OCI-LY7 (cell line): ENCODE data around the gene NFATC1. TPM values are rescaled to one million over a fixed set of nuclear protein-coding genes. Genes with fewer than 3 reads are reported as not detected.

Experiments
- BruUV-seq: library from RNA; stranded (reverse); fragments of 400-500 nt; replicated peaks from 2 replicates; lab custom pipeline; 2021; lab: Mats Ljungman, UMichigan
- CTCF ChIA-PET: fragments of 300-600 bp; sonication (Branson Sonifier 250); formaldehyde crosslinking; loops from one replicate; lab custom pipeline; 2022; ENCODE audit warnings: antibody characterized with exemption; ENCODE audit not compliant: unreplicated experiment; lab: Charles Lee
- POLR2A ChIA-PET: fragments of 300-600 bp; sonication (Branson Sonifier 250); formaldehyde crosslinking; loops from one replicate; lab custom pipeline; 2022; ENCODE audit warnings: antibody characterized with exemption; lab: Charles Lee
- DNase-seq: peaks from one replicate; pipeline ENCODE4 v3.0.0-alpha.2; 2015; ENCODE audit warnings: low spot score
- H2AFZ ChIP-seq: fragments of 200-600 bp; sonication (generic), shearing (Covaris generic); 2 replicates; pipeline ENCODE4 v1.6.1; 2014; ENCODE audit warnings: mild to moderate bottlenecking, antibody characterized with exemption, low read length, moderate library complexity
- H3K27ac ChIP-seq: fragments of 200-600 bp; sonication (generic); 2 replicates; pipeline ENCODE4 v1.5.1; 2014; ENCODE audit warnings: mixed run types, low read depth, mild to moderate bottlenecking, moderate library complexity, low read length, inconsistent platforms; ENCODE audit not compliant: poor library complexity, severe bottlenecking
- H3K36me3 ChIP-seq: fragments of 200-600 bp; sonication (generic); 2 replicates; pipeline ENCODE4 v1.6.1; 2014; ENCODE audit warnings: mild to moderate bottlenecking, antibody characterized with exemption, low read length, moderate library complexity, mixed read lengths; ENCODE audit not compliant: insufficient read depth
- H3K4me1 ChIP-seq: fragments of 200-600 bp; sonication (generic); 2 replicates; pipeline ENCODE4 v1.5.1; 2014; ENCODE audit warnings: mild to moderate bottlenecking, low read length; ENCODE audit not compliant: insufficient read depth, poor library complexity, severe bottlenecking
- H3K4me2 ChIP-seq: fragments of 200-600 bp; sonication (generic); 2 replicates; pipeline ENCODE4 v1.6.1; 2014; ENCODE audit warnings: mild to moderate bottlenecking, low read length
- H3K4me3 ChIP-seq: fragments of 200-600 bp; sonication (generic); 2 replicates; pipeline ENCODE4 v1.5.1; 2014; ENCODE audit warnings: mild to moderate bottlenecking, low read depth, low read length; ENCODE audit not compliant: poor library complexity, severe bottlenecking
- H3K79me2 ChIP-seq: fragments of 200-600 bp; sonication (generic); 2 replicates; pipeline ENCODE4 v1.6.1; 2016; ENCODE audit warnings: low read depth, mild to moderate bottlenecking, low read length, moderate library complexity, mixed read lengths; ENCODE audit not compliant: insufficient read depth
- H3K9me2 ChIP-seq: fragments of 200-600 bp; sonication (generic); 2 replicates; pipeline ENCODE4 v1.6.1; 2016; ENCODE audit warnings: mild to moderate bottlenecking, low read length, mixed read lengths; ENCODE audit not compliant: insufficient read depth
- H3K9me3 ChIP-seq: fragments of 200-600 bp; sonication (generic); 2 replicates; pipeline ENCODE4 v1.6.1; 2014; ENCODE audit warnings: mild to moderate bottlenecking, mixed run types, low read length, mixed read lengths
- H4K20me1 ChIP-seq: fragments of 200-600 bp; sonication (generic); 2 replicates; pipeline ENCODE4 v1.6.1; 2014; ENCODE audit warnings: mild to moderate bottlenecking, antibody characterized with exemption, low read length, moderate library complexity, mixed read lengths; ENCODE audit not compliant: insufficient read depth
- EZH2phosphoT487 ChIP-seq: fragments of 200-600 bp; sonication (generic); IDR thresholded peaks from 2 replicates; pipeline ENCODE4 v1.6.1; 2018; ENCODE audit warnings: low read depth, borderline replicate concordance, mild to moderate bottlenecking, mixed run types, antibody characterized with exemption, low read length, moderate library complexity, mixed read lengths
- intact Hi-C: fragments of 100-400 bp; cut with micrococcal nuclease; formaldehyde crosslinking; loops from one replicate; pipeline ENCODE4 v1.10.0; 2022; ENCODE audit not compliant: unreplicated experiment
- total RNA-seq, 2 experiments: library from RNA; depleted of rRNA in 1 of 2; stranded (reverse); fragments of >200 nt in 1 of 2; shearing (Covaris generic) in 1 of 2; gene quantifications; 2 replicates each; pipeline ENCODE4 v1.2.3, GENCODE V29; 2014 to 2022
- TF ChIP-seq, protein P1 (sequence below): fragments of 200-600 bp; sonication (generic); conservative IDR thresholded peaks from 2 replicates; pipeline ENCODE4 v1.5.1; 2014; ENCODE audit warnings: mild to moderate bottlenecking, antibody characterized with exemption, low read length, moderate library complexity, mixed read lengths

The NFATC1 gene
- total RNA-seq, 2 experiments from 2014 or later: 23.6 to 50.4 TPM

GRCh38 chr18:79501006-79501405 is 105.3 kb downstream of the NFATC1 start:
- Histone ChIP-seq H4K20me1 (no peaks in the 10 kb centered on the region), H3K4me3 (no peak overlapping the region), H3K9me2 (no peaks in the 10 kb centered on the region), H3K27ac (no peak overlapping the region), H3K4me1 (no peaks in the 10 kb centered on the region), H3K9me3 (peaks cover 19% of the 10 kb centered on the region; the same call in 1 of the 2 replicates), H2AFZ (no peak overlapping the region), H3K4me2 (no peak overlapping the region), H3K79me2 (no peaks in the 10 kb centered on the region), H3K36me3 (peaks cover 41% of the 10 kb centered on the region)
- ChIA-PET CTCF (no interaction called here), POLR2A (no interaction called here)
- no peak for DNase-seq
- intact Hi-C loops: no loop called here
- no TSS peak for BruUV-seq
- no peak for TF ChIP-seq EZH2phosphoT487
- TF ChIP-seq, protein P1, sequence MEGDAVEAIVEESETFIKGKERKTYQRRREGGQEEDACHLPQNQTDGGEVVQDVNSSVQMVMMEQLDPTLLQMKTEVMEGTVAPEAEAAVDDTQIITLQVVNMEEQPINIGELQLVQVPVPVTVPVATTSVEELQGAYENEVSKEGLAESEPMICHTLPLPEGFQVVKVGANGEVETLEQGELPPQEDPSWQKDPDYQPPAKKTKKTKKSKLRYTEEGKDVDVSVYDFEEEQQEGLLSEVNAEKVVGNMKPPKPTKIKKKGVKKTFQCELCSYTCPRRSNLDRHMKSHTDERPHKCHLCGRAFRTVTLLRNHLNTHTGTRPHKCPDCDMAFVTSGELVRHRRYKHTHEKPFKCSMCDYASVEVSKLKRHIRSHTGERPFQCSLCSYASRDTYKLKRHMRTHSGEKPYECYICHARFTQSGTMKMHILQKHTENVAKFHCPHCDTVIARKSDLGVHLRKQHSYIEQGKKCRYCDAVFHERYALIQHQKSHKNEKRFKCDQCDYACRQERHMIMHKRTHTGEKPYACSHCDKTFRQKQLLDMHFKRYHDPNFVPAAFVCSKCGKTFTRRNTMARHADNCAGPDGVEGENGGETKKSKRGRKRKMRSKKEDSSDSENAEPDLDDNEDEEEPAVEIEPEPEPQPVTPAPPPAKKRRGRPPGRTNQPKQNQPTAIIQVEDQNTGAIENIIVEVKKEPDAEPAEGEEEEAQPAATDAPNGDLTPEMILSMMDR: no peak

- Histone ChIP-seq H3K9me3 (peaks cover 19% of the 10 kb centered on the region; the same call in 1 of the 2 replicates), H2AFZ (no peak overlapping the region), H3K79me2 (no peaks in the 10 kb centered on the region), H3K4me2 (no peak overlapping the region), H3K36me3 (peaks cover 23% of the 10 kb centered on the region), H3K4me3 (no peak overlapping the region), H3K27ac (no peak overlapping the region), H3K4me1 (no peaks in the 10 kb centered on the region), H4K20me1 (no peaks in the 10 kb centered on the region), H3K9me2 (no peaks in the 10 kb centered on the region)
- DNase-seq: no peak
- CTCF ChIA-PET: no interaction called here
- intact Hi-C loops: no loop called here
- BruUV-seq: no TSS peak
- POLR2A ChIA-PET: no interaction called here
- TF ChIP-seq EZH2phosphoT487: no peak
- TF ChIP-seq, protein P1: no peak
Observed at GRCh38 chr18:79502782-79503181, 107.1 kb downstream of the NFATC1 start.

- no peaks in the 10 kb centered on the region for H3K4me1 ChIP-seq
- CTCF ChIA-PET: no interaction called here
- H3K4me3 ChIP-seq: no peak overlapping the region
- H3K9me3 ChIP-seq: peaks cover 17% of the 10 kb centered on the region; the same call in 1 of the 2 replicates
- no peak overlapping the region for H3K4me2 ChIP-seq
- POLR2A ChIA-PET: no interaction called here
- intact Hi-C loops: no loop called here
- H2AFZ ChIP-seq: no peak overlapping the region
- TF ChIP-seq, protein P1: no peak
- TF ChIP-seq EZH2phosphoT487: no peak
- no peak overlapping the region for H3K27ac ChIP-seq
- DNase-seq: no peak
- no TSS peak for BruUV-seq
- H4K20me1 ChIP-seq: no peaks in the 10 kb centered on the region
- peaks cover 18% of the 10 kb centered on the region for H3K36me3 ChIP-seq
- no peaks in the 10 kb centered on the region for H3K79me2 ChIP-seq
- no peaks in the 10 kb centered on the region for H3K9me2 ChIP-seq
Observed at GRCh38 chr18:79503406-79503805, 107.7 kb downstream of the NFATC1 start.
